Stomach smooth muscle (tissue), 2 donors: ENCODE results near the gene DIAPH3.

Experiments
- H3K27ac ChIP-seq: one replicate; pipeline ENCODE4 v1.7.0; 2013; ENCODE audit warnings: mild to moderate bottlenecking, low read length, inconsistent platforms
- H3K27me3 ChIP-seq, 2 donors: one replicate each; pipeline ENCODE4 v1.7.0; 2013; ENCODE audit warnings: low read length in 2 of 2; ENCODE audit not compliant: insufficient read depth in 2 of 2, control insufficient read depth in 1 of 2
- H3K36me3 ChIP-seq, 2 donors: one replicate each; pipeline ENCODE4 v1.7.0; 2013; ENCODE audit warnings: low read length in 2 of 2; ENCODE audit not compliant: control insufficient read depth in 2 of 2, insufficient read depth in 2 of 2
- H3K4me1 ChIP-seq: one replicate; pipeline ENCODE4 v1.7.0; 2013; ENCODE audit warnings: low read length; ENCODE audit not compliant: control insufficient read depth, insufficient read depth
- H3K4me3 ChIP-seq, 2 donors: one replicate each; pipeline ENCODE4 v1.7.0; 2013; ENCODE audit warnings: low read length in 2 of 2
- H3K9ac ChIP-seq, 2 donors: one replicate each; pipeline ENCODE4 v1.7.0; 2013; ENCODE audit warnings: low read length in 2 of 2, mild to moderate bottlenecking in 1 of 2
- H3K9me3 ChIP-seq, 2 donors: one replicate each; pipeline ENCODE4 v1.7.0; 2013; ENCODE audit warnings: low read length in 2 of 2; ENCODE audit not compliant: control insufficient read depth in 2 of 2
- donor health status: healthy.
- donor health status: Pancreatic carcinoma.

Gene DIAPH3

GRCh38 chr13:59665732-59666131, 498.0 kb downstream of the DIAPH3 start:
- no peaks in the 10 kb centered on the region for H3K4me1 ChIP-seq
- no peaks in the 10 kb centered on the region for H3K9me3 ChIP-seq
- H3K9ac ChIP-seq, result no peak overlapping the region
- no peak overlapping the region for H3K27ac ChIP-seq
- no peaks in the 10 kb centered on the region for H3K36me3 ChIP-seq
- H3K27me3 ChIP-seq, result no peaks in the 10 kb centered on the region
- H3K4me3 ChIP-seq, result no peak overlapping the region

GRCh38 chr13:59665184-59665583, 498.5 kb downstream of the DIAPH3 start:
- H3K27me3 ChIP-seq, result no peaks in the 10 kb centered on the region
- no peak overlapping the region for H3K4me3 ChIP-seq
- H3K36me3 ChIP-seq, result no peaks in the 10 kb centered on the region
- no peaks in the 10 kb centered on the region for H3K4me1 ChIP-seq
- no peak overlapping the region for H3K27ac ChIP-seq
- no peak overlapping the region for H3K9ac ChIP-seq
- no peaks in the 10 kb centered on the region for H3K9me3 ChIP-seq

DNA sequence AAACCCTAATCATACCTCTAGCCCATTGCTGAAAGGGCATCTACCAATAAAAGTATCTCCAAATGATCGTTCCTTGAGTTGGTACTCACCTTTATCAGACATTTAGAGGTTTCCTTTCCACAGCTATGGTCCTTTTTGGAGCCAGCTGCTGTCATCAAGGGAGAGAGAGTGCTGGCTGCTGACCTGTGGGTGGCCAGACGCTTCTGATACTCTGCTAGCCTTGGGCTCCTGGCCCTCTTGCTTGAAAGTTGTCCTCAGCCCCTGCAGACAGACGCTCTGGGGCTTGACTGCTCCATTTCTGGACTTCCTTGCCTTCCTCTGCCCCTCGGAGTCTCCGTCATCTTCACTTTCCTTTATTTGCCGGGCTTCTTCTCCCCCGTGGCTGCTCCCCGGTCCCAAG, 499.1 kb downstream of the DIAPH3 start:
- H3K36me3 ChIP-seq, result no peaks in the 10 kb centered on the region
- no peak overlapping the region for H3K4me3 ChIP-seq
- no peak overlapping the region for H3K9ac ChIP-seq
- no peaks in the 10 kb centered on the region for H3K9me3 ChIP-seq
- H3K27ac ChIP-seq, result no peak overlapping the region
- H3K27me3 ChIP-seq, result no peaks in the 10 kb centered on the region
- H3K4me1 ChIP-seq, result no peaks in the 10 kb centered on the region

DNA sequence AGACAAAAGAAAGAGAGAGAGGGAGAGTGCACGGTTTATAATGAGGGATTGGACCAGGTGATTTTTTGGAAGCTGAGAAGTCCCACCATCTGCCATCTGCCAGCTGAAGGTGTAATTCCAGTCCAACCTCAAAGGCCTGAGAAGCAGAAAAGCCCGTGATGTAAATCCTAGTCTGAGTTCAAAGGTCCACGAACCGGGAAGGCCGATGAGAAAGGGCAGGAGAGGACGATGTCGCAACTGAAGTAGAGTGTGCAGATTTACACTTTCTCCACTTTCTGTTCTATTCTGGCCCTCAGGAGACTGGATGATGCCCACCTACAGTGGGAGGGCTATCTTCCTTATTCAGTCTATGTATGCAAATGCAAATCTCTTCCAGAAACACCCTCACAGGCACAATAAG, 500.0 kb downstream of the DIAPH3 start:
- no peak overlapping the region for H3K4me3 ChIP-seq
- no peaks in the 10 kb centered on the region for H3K27me3 ChIP-seq
- no peak overlapping the region for H3K9ac ChIP-seq
- H3K27ac ChIP-seq, result no peak overlapping the region
- no peaks in the 10 kb centered on the region for H3K36me3 ChIP-seq
- no peaks in the 10 kb centered on the region for H3K4me1 ChIP-seq
- no peaks in the 10 kb centered on the region for H3K9me3 ChIP-seq

DNA sequence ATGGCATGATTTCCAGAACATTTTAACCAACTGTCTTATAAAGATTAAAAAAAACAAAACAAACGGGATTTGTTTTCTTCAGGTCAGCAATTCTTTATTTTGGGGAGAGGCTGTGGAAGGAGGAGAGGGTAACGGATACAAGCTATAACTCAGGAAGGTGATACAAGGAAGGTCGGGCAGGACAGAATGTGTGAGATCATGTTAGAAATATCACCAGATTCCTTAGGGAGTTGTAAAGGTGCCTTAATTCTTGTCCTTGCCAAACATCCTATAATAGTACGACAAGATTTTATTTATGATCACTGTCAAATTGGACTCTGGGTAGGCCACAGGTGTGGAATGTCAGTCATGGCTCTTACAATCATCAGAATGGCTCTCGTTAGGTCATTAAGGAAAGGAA, 503.1 kb downstream of the DIAPH3 start:
- no peaks in the 10 kb centered on the region for H3K4me1 ChIP-seq
- H3K36me3 ChIP-seq, result no peaks in the 10 kb centered on the region
- H3K27ac ChIP-seq, result no peak overlapping the region
- no peaks in the 10 kb centered on the region for H3K9me3 ChIP-seq
- H3K9ac ChIP-seq, result no peak overlapping the region
- H3K4me3 ChIP-seq, result no peak overlapping the region
- H3K27me3 ChIP-seq, result no peaks in the 10 kb centered on the region

- Histone ChIP-seq H3K27me3 (no peaks in the 10 kb centered on the region), H3K4me1 (no peaks in the 10 kb centered on the region), H3K27ac (no peak overlapping the region), H3K9me3 (no peaks in the 10 kb centered on the region), H3K36me3 (no peaks in the 10 kb centered on the region), H3K9ac (no peak overlapping the region), H3K4me3 (no peak overlapping the region)
Observed at GRCh38 chr13:59659981-59660380, 503.7 kb downstream of the DIAPH3 start.

- no peak overlapping the region for H3K27ac ChIP-seq
- no peak overlapping the region for H3K9ac ChIP-seq
- H3K4me1 ChIP-seq, result no peaks in the 10 kb centered on the region
- H3K36me3 ChIP-seq, result no peaks in the 10 kb centered on the region
- no peaks in the 10 kb centered on the region for H3K9me3 ChIP-seq
- no peaks in the 10 kb centered on the region for H3K27me3 ChIP-seq
- H3K4me3 ChIP-seq, result no peak overlapping the region
Observed at GRCh38 chr13:59658738-59659330, 504.9 kb downstream of the DIAPH3 start.

- Histone ChIP-seq H3K36me3 (no peaks in the 10 kb centered on the region), H3K9ac (no peak overlapping the region), H3K4me1 (no peaks in the 10 kb centered on the region), H3K27me3 (no peaks in the 10 kb centered on the region), H3K9me3 (no peaks in the 10 kb centered on the region), H3K4me3 (no peak overlapping the region), H3K27ac (no peak overlapping the region)
Observed at GRCh38 chr13:59658027-59658737, 505.5 kb downstream of the DIAPH3 start.

DNA sequence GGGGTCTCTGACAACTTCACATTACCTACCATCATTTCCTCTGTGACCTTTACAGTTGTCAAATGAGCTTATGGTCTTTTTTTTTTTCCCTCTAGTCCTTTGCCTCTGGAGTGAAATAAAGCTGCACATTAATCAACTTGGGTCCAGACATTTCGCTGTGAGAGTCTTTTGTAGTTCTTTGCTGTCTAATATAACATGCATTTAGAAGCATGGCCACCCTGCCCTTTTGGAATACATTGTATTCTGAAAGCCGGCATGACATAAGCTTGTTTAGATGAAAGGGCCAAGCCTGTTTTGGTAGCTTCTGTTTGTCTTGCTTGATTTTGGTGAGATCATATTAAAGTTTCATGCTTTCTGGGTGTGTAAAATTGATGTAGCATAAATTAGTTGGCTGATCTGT, 509.8 kb downstream of the DIAPH3 start:
- H3K27ac ChIP-seq, result no peak overlapping the region
- no peak overlapping the region for H3K4me3 ChIP-seq
- H3K9me3 ChIP-seq, result no peaks in the 10 kb centered on the region
- no peaks in the 10 kb centered on the region for H3K4me1 ChIP-seq
- H3K36me3 ChIP-seq, result no peaks in the 10 kb centered on the region
- H3K9ac ChIP-seq, result no peak overlapping the region
- H3K27me3 ChIP-seq, result no peaks in the 10 kb centered on the region

- Histone ChIP-seq H3K27me3 (no peaks in the 10 kb centered on the region), H3K27ac (no peak overlapping the region), H3K9me3 (no peaks in the 10 kb centered on the region), H3K9ac (no peak overlapping the region), H3K4me3 (no peak overlapping the region), H3K36me3 (no peaks in the 10 kb centered on the region), H3K4me1 (no peaks in the 10 kb centered on the region)
Observed at GRCh38 chr13:59651479-59651878, 512.2 kb downstream of the DIAPH3 start.

- H3K9ac ChIP-seq, result no peak overlapping the region
Observed at GRCh38 chr13:59643906-59644626, 519.7 kb downstream of the DIAPH3 start.

More at GRCh38 chr13:59643906-59644626, 519.7 kb downstream of the DIAPH3 start:
- H3K4me3 ChIP-seq, result no peak overlapping the region
- no peaks in the 10 kb centered on the region for H3K27me3 ChIP-seq
- H3K4me1 ChIP-seq, result no peaks in the 10 kb centered on the region
- no peak overlapping the region for H3K27ac ChIP-seq
- no peaks in the 10 kb centered on the region for H3K9me3 ChIP-seq
- H3K36me3 ChIP-seq, result no peaks in the 10 kb centered on the region
